Ishikawa (cell line): ENCODE results near the gene LRBA.

Experiments used
- TCF12 ChIP-seq: IDR thresholded peaks from 2 replicates; pipeline ENCODE4 v1.6.1; 2012; ENCODE audit warnings: low read depth
- USF1 ChIP-seq: IDR thresholded peaks from 2 replicates; pipeline ENCODE4 v1.6.1; 2012

GRCh38 chr4:150784305-150784704 is 230.8 kb downstream of the LRBA start:
- no peak for TF ChIP-seq USF1
- TF ChIP-seq TCF12: no peak
